Heart right ventricle (tissue), 16 donors: ENCODE results near the gene MYO1D. TPM values are rescaled to one million over a fixed set of nuclear protein-coding genes. Genes with fewer than 3 reads are reported as not detected.

Experiments
- ATAC-seq, 8 donors: fragments of 200-7000 bp; cut with Tn5 transposase; one replicate each; pipeline ENCODE4 v1.9.1; 2020; ENCODE audit warnings: mild to moderate bottlenecking in 8 of 8, moderate library complexity in 8 of 8, moderate number of reproducible peaks in 1 of 8
- DNase-seq, 2 donors: peaks; one replicate each; pipeline ENCODE4 v3.0.0-alpha.2; 2020
- H3K27ac ChIP-seq, 10 donors: fragments of 200-600 bp; sonication (generic) in 2 of 10; one replicate each; pipeline versions ENCODE4 v1.5.0 to v1.8.0; 2020 to 2022; ENCODE audit warnings: mild to moderate bottlenecking in 3 of 10
- H3K27me3 ChIP-seq, 7 donors: fragments of 200-600 bp; one replicate each; pipeline ENCODE4 v1.8.0; 2021 to 2022; ENCODE audit warnings: mild to moderate bottlenecking in 2 of 7
- H3K36me3 ChIP-seq, 9 donors: fragments of 200-600 bp; sonication (generic) in 1 of 9; one replicate each; pipeline versions ENCODE4 v1.5.0 to v1.8.0; 2020 to 2022; ENCODE audit warnings: mild to moderate bottlenecking in 2 of 9
- H3K4me1 ChIP-seq, 9 donors: fragments of 200-600 bp; sonication (generic) in 1 of 9; one replicate each; pipeline versions ENCODE4 v1.5.0 to v1.8.0; 2020 to 2022; ENCODE audit warnings: mild to moderate bottlenecking in 4 of 9
- H3K4me3 ChIP-seq, 10 donors: fragments of 200-600 bp; sonication (generic) in 2 of 10; one replicate each; pipeline versions ENCODE4 v1.5.0 to v1.8.0; 2020 to 2022; ENCODE audit warnings: mild to moderate bottlenecking in 7 of 10, moderate library complexity in 2 of 10
- H3K9me3 ChIP-seq, 11 donors: fragments of 200-600 bp in 10 of 11; sonication (generic) in 2 of 11; one replicate each; pipeline versions ENCODE4 v1.5.0 to v1.8.0; 2013 to 2022; ENCODE audit warnings: mild to moderate bottlenecking in 2 of 11, control low read depth in 1 of 11, moderate library complexity in 1 of 11
- CTCF ChIP-seq, 9 donors: fragments of 200-600 bp; sonication (generic) in 2 of 9; IDR thresholded peaks; one replicate each; pipeline versions ENCODE4 v1.5.0 to v1.8.0; 2021 to 2022; ENCODE audit warnings: antibody characterized with exemption in 9 of 9, mild to moderate bottlenecking in 5 of 9, moderate library complexity in 1 of 9
- WGBS, 2 donors: extraction: QIAGEN DNeasy Blood & Tissue Kit; methylation state at CpG; one replicate each; pipeline ENCODE4 v1.1.7; 2013; ENCODE audit warnings: inconsistent platforms in 1 of 2; 5-methylcytosine and 5-hydroxymethylcytosine counted together
- intact Hi-C, 10 donors: fragments of 100-400 bp; cut with DNase I; formaldehyde crosslinking; loops; one replicate each; pipeline versions ENCODE4 v1.11.1 to v1.14.2; 2022
- polyA plus RNA-seq, 2 donors: library from polyadenylated mRNA; stranded (reverse); fragments of 200-250 nt; gene quantifications; one replicate each; pipeline ENCODE4 v1.2.3, GENCODE V29; 2013
- total RNA-seq, 10 donors: library from RNA; stranded (reverse); fragmentation: NEBNext Ultra II Directional in 3 of 10; extraction: Animal tissue kit (Norgen Biotek cat#: 25700) in 3 of 10; gene quantifications; one replicate each; pipeline versions ENCODE4 v1.2.1 to v1.2.4, GENCODE V29; 2021 to 2023
- donor health status: Arrhythmogenic right ventricular cardiomyopathy.
- donor health status: ischemic (EF 13 %, LVEDD 7.1; RV severe dilation, severe dysfunction).
- donor health status: healthy with polysubstance abuse.
- donor health status: DM: no; HTN: yes; CAD: no.
- donor health status: DM: no; HTN: no; CAD: no.
- donor health status: ischemic (EF 25% LVEDD 6.9; RV normal size, moderate dysfunction).
- donor health status: ischemic (EF 25% LVEDD 5.7; RV mildly dilated, moderate dysfunction).
- donor health status: healthy.
- donor health status: DM: yes; HTN: yes; CAD: no.
- donor health status: Ischemic cardiomyopathy.
- donor health status: ischemic (EF 35%, LVEDD 5.7; RV mildly dilated, moderate dysfunction).
- donor health status: nonischemic (EF 11% LVEDD 7.7; RV severe dilation, severe dysfunction).
- donor health status: DM: yes; HTN: yes; CAD: no.
- donor health status: PGD.
- donor health status: ischemic (EF 29% LVEDD 5.4; RV normal size, mild dysfunction).
- donor health status: nonischemic (EF 23%, LVEDD 6.1; RV moderate dilation, normal function).

Gene MYO1D
- total and polyA plus RNA-seq, 12 donors: 1.9 to 16.4 (median 6.7) TPM

GRCh38 chr17:32777436-32777835 lies 99.5 kb downstream of the MYO1D start:
- Histone ChIP-seq H3K27me3 (no peaks in the 10 kb centered on the region), H3K4me3 (no peak overlapping the region), H3K27ac (no peak overlapping the region), H3K36me3 (peaks cover 0 to 24% (median 0%) of the 10 kb centered on the region in 9 donors), H3K4me1 (no peaks in the 10 kb centered on the region), H3K9me3 (no peaks in the 10 kb centered on the region)
- no peak for TF ChIP-seq CTCF (IDR thresholded peaks at IDR 0.05)
- DNase-seq (no peak), ATAC-seq (no peak)
- WGBS, 2 donors: 95 to 99% methylated on average over 14 of the region's 14 CpGs
- intact Hi-C loops: no loop called here

- 83 to 89% methylated on average over 2 of the region's 2 CpGs for WGBS, 2 donors
- no peak for DNase-seq
- no peak overlapping the region for H3K4me3 ChIP-seq
- H3K27ac ChIP-seq: no peak overlapping the region
- H3K27me3 ChIP-seq: no peaks in the 10 kb centered on the region
- peaks cover 0 to 33% (median 0%) of the 10 kb centered on the region in 9 donors for H3K36me3 ChIP-seq
- no peaks in the 10 kb centered on the region for H3K9me3 ChIP-seq
- intact Hi-C loops: no loop called here
- H3K4me1 ChIP-seq: no peaks in the 10 kb centered on the region
- TF ChIP-seq CTCF (IDR thresholded peaks at IDR 0.05): no peak
- ATAC-seq: no peak
Observed at GRCh38 chr17:32774695-32775084, 102.2 kb downstream of the MYO1D start.

GRCh38 chr17:32773856-32774694 lies 102.8 kb downstream of the MYO1D start:
- Histone ChIP-seq H3K9me3 (no peaks in the 10 kb centered on the region), H3K27ac (no peak overlapping the region), H3K4me1 (no peaks in the 10 kb centered on the region), H3K36me3 (peaks cover 0 to 37% (median 0%) of the 10 kb centered on the region in 9 donors), H3K4me3 (no peak overlapping the region), H3K27me3 (no peaks in the 10 kb centered on the region)
- no peak for TF ChIP-seq CTCF (IDR thresholded peaks at IDR 0.05)
- intact Hi-C loops: no loop called here
- 85 to 86% methylated on average over 6 of the region's 6 CpGs for WGBS, 2 donors
- ATAC-seq (no peak), DNase-seq (no peak)

GRCh38 chr17:32772453-32773025 lies 104.4 kb downstream of the MYO1D start:
- H3K4me3 ChIP-seq: no peak overlapping the region
- no peak overlapping the region for H3K27ac ChIP-seq
- WGBS, 2 donors: 91 to 97% methylated on average over 9 of the region's 9 CpGs
- intact Hi-C loops: no loop called here
- ATAC-seq (no peak), DNase-seq (no peak)
- no peaks in the 10 kb centered on the region for H3K9me3 ChIP-seq
- H3K36me3 ChIP-seq: peaks cover 0 to 46% (median 0%) of the 10 kb centered on the region in 9 donors
- no peaks in the 10 kb centered on the region for H3K4me1 ChIP-seq
- H3K27me3 ChIP-seq: no peaks in the 10 kb centered on the region
- no peak for TF ChIP-seq CTCF (IDR thresholded peaks at IDR 0.05)
